ENCODE results near the gene OR2M7.

OR2M7 gene

GRCh38 chr1:248324468-248324867 is at the start of gene OR2M7:
Gene OR2M7, minus strand, starts transcription at chr1:248324568. Its CDS starts 0 bp downstream, at chr1:248324568.
- no peak within 1 kb of the TSS for H3K9ac ChIP-seq (ENCODE audit: low read length)
- no peak for TF ChIP-seq EZH2phosphoT487 (IDR thresholded peaks at IDR 0.05; ENCODE audit: low read depth)
- no peak for TF ChIP-seq CTCF (IDR thresholded peaks at IDR 0.05; ENCODE audit: low read depth, low read length)
- H3K27ac ChIP-seq (ENCODE audit: low read length), result no peak within 1 kb of the TSS
- no peaks in the 10 kb centered on the region for H3K9me3 ChIP-seq (ENCODE audit: insufficient read depth, low read length)
- H3K79me2 ChIP-seq (ENCODE audit: low read length), result no peaks in the 10 kb centered on the region
- no peaks in the 10 kb centered on the region for H3K4me1 ChIP-seq (ENCODE audit: low read length)
- no peaks in the 10 kb centered on the region for H4K20me1 ChIP-seq (ENCODE audit: insufficient read depth, low read length)
- H3K36me3 ChIP-seq (replicated peaks; ENCODE audit: low read depth, low read length), result no peaks in the 10 kb centered on the region
- H3K4me3 ChIP-seq (ENCODE audit: low read length), result no peak within 1 kb of the TSS
- H3K27me3 ChIP-seq (ENCODE audit: low read depth, low read length), result no peaks in the 10 kb centered on the region
- no peak within 1 kb of the TSS for H2AFZ ChIP-seq (ENCODE audit: low read depth, low read length)
- no peak within 1 kb of the TSS for H3K4me2 ChIP-seq (ENCODE audit: low read length)

- Histone ChIP-seq H4K20me1 (ENCODE audit: insufficient read depth, low read length) (no peaks in the 10 kb centered on the region), H3K4me1 (ENCODE audit: low read length) (no peaks in the 10 kb centered on the region), H3K9ac (ENCODE audit: low read length) (no peak overlapping the region), H3K79me2 (ENCODE audit: low read length) (no peaks in the 10 kb centered on the region), H3K27ac (ENCODE audit: low read length) (no peak overlapping the region), H3K36me3 (replicated peaks; ENCODE audit: low read depth, low read length) (no peaks in the 10 kb centered on the region), H3K4me2 (ENCODE audit: low read length) (no peak overlapping the region), H3K4me3 (ENCODE audit: low read length) (no peak overlapping the region), H3K27me3 (ENCODE audit: low read depth, low read length) (no peaks in the 10 kb centered on the region; the same call in 1 of the 2 replicates), H2AFZ (ENCODE audit: low read depth, low read length) (no peak overlapping the region), H3K9me3 (ENCODE audit: insufficient read depth, low read length) (no peaks in the 10 kb centered on the region)
- TF ChIP-seq EZH2phosphoT487 (IDR thresholded peaks at IDR 0.05; ENCODE audit: low read depth) (no peak), CTCF (IDR thresholded peaks at IDR 0.05; ENCODE audit: low read depth, low read length) (no peak)
These were observed 49.4 kb upstream of the OR2M7 start for GRCh38 chr1:248373761-248374160.

- no peaks in the 10 kb centered on the region; the same call in 1 of the 2 replicates for H3K27me3 ChIP-seq (ENCODE audit: low read depth, low read length)
- H3K9me3 ChIP-seq (ENCODE audit: insufficient read depth, low read length), result no peaks in the 10 kb centered on the region
- TF ChIP-seq EZH2phosphoT487 (IDR thresholded peaks at IDR 0.05; ENCODE audit: low read depth) (no peak), CTCF (IDR thresholded peaks at IDR 0.05; ENCODE audit: low read depth, low read length) (no peak)
- no peak overlapping the region for H3K4me2 ChIP-seq (ENCODE audit: low read length)
- no peak overlapping the region for H3K4me3 ChIP-seq (ENCODE audit: low read length)
- H3K27ac ChIP-seq (ENCODE audit: low read length), result no peak overlapping the region
- H3K9ac ChIP-seq (ENCODE audit: low read length), result no peak overlapping the region
- H3K4me1 ChIP-seq (ENCODE audit: low read length), result no peaks in the 10 kb centered on the region
- no peaks in the 10 kb centered on the region for H3K36me3 ChIP-seq (replicated peaks; ENCODE audit: low read depth, low read length)
- H4K20me1 ChIP-seq (ENCODE audit: insufficient read depth, low read length), result no peaks in the 10 kb centered on the region
- H3K79me2 ChIP-seq (ENCODE audit: low read length), result no peaks in the 10 kb centered on the region
- H2AFZ ChIP-seq (ENCODE audit: low read depth, low read length), result no peak overlapping the region
These were observed 48.0 kb upstream of the OR2M7 start for GRCh38 chr1:248372394-248372793.

- Histone ChIP-seq H2AFZ (ENCODE audit: low read depth, low read length) (no peak overlapping the region), H4K20me1 (ENCODE audit: insufficient read depth, low read length) (no peaks in the 10 kb centered on the region), H3K4me2 (ENCODE audit: low read length) (no peak overlapping the region), H3K9me3 (ENCODE audit: insufficient read depth, low read length) (no peaks in the 10 kb centered on the region), H3K27me3 (ENCODE audit: low read depth, low read length) (no peaks in the 10 kb centered on the region; the same call in 1 of the 2 replicates), H3K4me3 (ENCODE audit: low read length) (no peak overlapping the region), H3K4me1 (ENCODE audit: low read length) (no peaks in the 10 kb centered on the region), H3K79me2 (ENCODE audit: low read length) (no peaks in the 10 kb centered on the region), H3K9ac (ENCODE audit: low read length) (no peak overlapping the region), H3K27ac (ENCODE audit: low read length) (no peak overlapping the region), H3K36me3 (replicated peaks; ENCODE audit: low read depth, low read length) (no peaks in the 10 kb centered on the region)
- no peak for TF ChIP-seq EZH2phosphoT487 (IDR thresholded peaks at IDR 0.05; ENCODE audit: low read depth)
- TF ChIP-seq CTCF (IDR thresholded peaks at IDR 0.05; ENCODE audit: low read depth, low read length), result no peak
These were observed 42.2 kb upstream of the OR2M7 start for GRCh38 chr1:248366609-248367008.

Data from OCI-LY3 (cell line).